ENCODE results near the gene SEZ6L2. TPM values are rescaled to one million over a fixed set of nuclear protein-coding genes. Genes with fewer than 3 reads are reported as not detected.

The SEZ6L2 gene
- total and polyA plus RNA-seq, 8 donors: 12.6 to 38.8 (median 18.3) TPM

GRCh38 chr16:29857133-29857760 lies 42.1 kb downstream of the SEZ6L2 start:
- Histone ChIP-seq H3K9me3 (no peaks in the 10 kb centered on the region), H3K27me3 (no peaks in the 10 kb centered on the region), H3K27ac (no peak overlapping the region), H3K4me1 (peaks cover 0 to 12% (median 11%) of the 10 kb centered on the region in 3 donors), H3K4me3 (no peak overlapping the region), H3K36me3 (peaks cover 0 to 9% (median 0%) of the 10 kb centered on the region in 3 donors)
- WGBS, 2 donors: 76 to 85% methylated on average over 7 of the region's 7 CpGs
- DNase-seq: no peak
- TF ChIP-seq CTCF (IDR thresholded peaks at IDR 0.05): no peak
- intact Hi-C loops (cut with DNase I): no loop called here
- FAIRE-seq: no peak
- no peak for ATAC-seq

- H3K4me3 ChIP-seq: no peak overlapping the region
- H3K36me3 ChIP-seq: peaks cover 0 to under 1% (median 0%) of the 10 kb centered on the region in 3 donors
- no peaks in the 10 kb centered on the region for H3K27me3 ChIP-seq
- no peaks in the 10 kb centered on the region for H3K4me1 ChIP-seq
- ATAC-seq: no peak
- intact Hi-C loops (cut with DNase I): no loop called here
- WGBS, 2 donors: 84 to 88% methylated on average over 5 of the region's 5 CpGs
- no peak overlapping the region for H3K27ac ChIP-seq
- no peak for DNase-seq
- H3K9me3 ChIP-seq: no peaks in the 10 kb centered on the region
- no peak for FAIRE-seq
- no peak for TF ChIP-seq CTCF (IDR thresholded peaks at IDR 0.05)
Measured at GRCh38 chr16:29854520-29855100, 44.7 kb downstream of the SEZ6L2 start.

DNA sequence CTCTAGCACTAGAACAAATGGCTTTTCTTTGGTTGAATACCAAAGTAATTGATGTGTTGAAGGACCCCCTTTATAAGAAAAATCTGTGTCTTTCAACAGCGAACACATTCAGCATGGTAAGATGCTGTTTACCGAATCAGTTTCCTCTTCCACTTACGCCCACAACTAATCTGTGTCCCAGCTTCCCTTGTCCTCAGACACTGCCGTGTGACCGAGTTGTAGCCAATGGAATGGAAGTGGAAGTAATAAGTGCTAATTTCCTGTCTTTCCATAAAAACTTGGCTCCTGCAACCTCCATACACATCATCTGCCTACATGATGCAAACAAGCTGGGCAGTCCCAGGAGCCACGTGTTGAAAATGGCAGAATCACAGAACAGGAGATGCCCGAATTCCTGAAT lies 46.7 kb downstream of the SEZ6L2 start:
- Histone ChIP-seq H3K27me3 (no peaks in the 10 kb centered on the region), H3K4me1 (no peaks in the 10 kb centered on the region), H3K27ac (no peak overlapping the region), H3K9me3 (no peaks in the 10 kb centered on the region), H3K36me3 (peaks cover 0 to 3% (median 0%) of the 10 kb centered on the region in 3 donors), H3K4me3 (no peak overlapping the region)
- ATAC-seq (peak in 1 of 4 donors; percentile 6), FAIRE-seq (no peak), DNase-seq (no peak)
- intact Hi-C loops (cut with DNase I): no loop called here
- no peak for TF ChIP-seq CTCF (IDR thresholded peaks at IDR 0.05)
- 75 to 80% methylated on average over 7 of the region's 7 CpGs for WGBS, 2 donors

GRCh38 chr16:29850998-29851397 lies 48.4 kb downstream of the SEZ6L2 start:
- intact Hi-C loops (cut with DNase I): no loop called here
- DNase-seq: no peak
- no peak for FAIRE-seq
- no peaks in the 10 kb centered on the region for H3K27me3 ChIP-seq
- H3K27ac ChIP-seq: no peak overlapping the region
- H3K9me3 ChIP-seq: no peaks in the 10 kb centered on the region
- no peaks in the 10 kb centered on the region for H3K4me1 ChIP-seq
- TF ChIP-seq CTCF (IDR thresholded peaks at IDR 0.05): no peak
- no peak overlapping the region for H3K4me3 ChIP-seq
- H3K36me3 ChIP-seq: peaks cover 0 to 19% (median 5%) of the 10 kb centered on the region in 3 donors
- no peak for ATAC-seq
- WGBS, 2 donors: 66 to 76% methylated on average over 3 of the region's 3 CpGs

- no peak for DNase-seq
- Histone ChIP-seq H3K27me3 (no peaks in the 10 kb centered on the region), H3K9me3 (no peaks in the 10 kb centered on the region), H3K4me3 (no peak overlapping the region), H3K4me1 (no peaks in the 10 kb centered on the region), H3K27ac (no peak overlapping the region), H3K36me3 (peaks cover 0 to 23% (median 15%) of the 10 kb centered on the region in 3 donors)
- TF ChIP-seq CTCF (IDR thresholded peaks at IDR 0.05): no peak
- ATAC-seq: no peak
- intact Hi-C loops (cut with DNase I): loop anchor here in 1 of 3 donors (10.0 kb wide), 1 partner anchor 155 kb away; no protein-coding TSS in a partner anchor
- WGBS, 2 donors: 75 to 77% methylated on average over 5 of the region's 5 CpGs
- FAIRE-seq: no peak
Measured at GRCh38 chr16:29849505-29849904, 49.8 kb downstream of the SEZ6L2 start.
